Stimulated activated CD8-positive, alpha-beta memory T cell treated with anti-CD3 and anti-CD28 coated beads, Interleukin-15, amount 100 ng/mL, for 4 hours (primary cell): ENCODE data around the gene SYNE2.

Source experiments
- DNase-seq, 2 donors: peaks; one replicate each; pipeline ENCODE4 v3.0.0-alpha.2; 2020; ENCODE audit warnings: low read depth in 2 of 2

The SYNE2 gene

GRCh38 chr14:64253672-64254071 is 400.9 kb downstream of the SYNE2 start:
- no peak for DNase-seq

DNA sequence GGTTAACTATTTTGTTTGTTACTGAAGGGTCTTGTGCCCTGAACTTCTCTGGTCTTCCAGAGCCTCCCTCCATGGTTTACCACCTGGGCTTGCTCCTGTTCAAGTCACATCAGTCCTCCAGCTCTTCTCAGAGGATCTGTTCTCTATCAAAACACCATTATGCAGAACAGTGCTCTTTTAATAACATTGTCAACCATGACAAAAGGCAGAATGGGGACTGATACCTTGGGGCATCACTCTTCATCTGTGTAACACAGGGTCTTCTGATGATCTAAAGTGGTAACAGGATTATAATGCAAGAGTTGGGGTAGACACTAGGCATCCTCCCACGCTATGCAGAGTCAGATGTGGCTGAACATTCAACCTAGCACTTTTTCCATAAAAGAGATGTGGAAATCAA is 403.0 kb downstream of the SYNE2 start:
- no peak for DNase-seq

- DNase-seq = no peak
Observed at GRCh38 chr14:64260418-64260817, 407.6 kb downstream of the SYNE2 start.

- no peak for DNase-seq
Observed at GRCh38 chr14:64265222-64265621, 412.4 kb downstream of the SYNE2 start.

DNA sequence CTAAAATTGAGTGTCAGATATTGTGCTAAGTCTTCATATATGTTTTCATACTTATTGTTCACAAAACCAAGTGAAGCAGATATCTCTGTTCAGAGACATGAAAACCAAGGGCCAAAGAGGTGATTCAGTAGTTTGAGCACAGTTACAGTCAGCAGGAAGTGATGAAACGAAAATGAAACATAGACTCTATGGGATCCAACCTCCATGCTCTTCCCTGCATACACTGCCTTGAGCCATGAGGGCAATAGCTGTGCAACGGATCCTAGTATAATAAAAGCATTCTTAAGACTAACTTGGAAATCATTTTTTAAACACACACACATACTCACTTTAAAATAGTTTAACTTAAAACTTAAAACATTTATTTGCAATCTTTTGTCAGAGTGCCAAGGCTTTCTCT is 413.4 kb downstream of the SYNE2 start:
- no peak for DNase-seq

GRCh38 chr14:64272019-64272418 is 419.2 kb downstream of the SYNE2 start:
- no peak for DNase-seq
